SK-N-SH (cell line): Measurements from ENCODE around the gene NAP1L5. TPM values are rescaled to one million over a fixed set of nuclear protein-coding genes. Genes with fewer than 3 reads are reported as not detected.

Experiments used
- CTCF ChIA-PET: fragments of 300-600, 350-600 bp; formaldehyde crosslinking; extraction: SDS; loops from one replicate; lab custom pipeline; 2021; lab: Yijun Ruan, JAX
- POLR2A ChIA-PET: fragments of 350-600 bp; sonication (Branson Sonifier 250); formaldehyde crosslinking; extraction: SDS; loops from one replicate; lab custom pipeline; 2020; ENCODE audit warnings: antibody characterized with exemption, inconsistent platforms; lab: Yijun Ruan, JAX
- DNase-seq: peaks from one replicate; pipeline ENCODE4 v3.0.0; 2012
- H2AFZ ChIP-seq: fragments of 200-600 bp; sonication (generic); 2 replicates; pipeline ENCODE4 v1.8.1; 2016; ENCODE audit warnings: antibody characterized with exemption, mild to moderate bottlenecking, low read depth
- H3F3A ChIP-seq: fragments of 200-600 bp; sonication (generic); replicated peaks from 2 replicates; pipeline ENCODE3; 2016; ENCODE audit warnings: antibody characterized with exemption, mild to moderate bottlenecking; ENCODE audit not compliant: insufficient read depth
- H3K27ac ChIP-seq, 2 experiments: fragments of 200-500 bp in 1 of 2; fragments of 200-600 bp in 1 of 2; sonication (Bioruptor generic) in 1 of 2; sonication (generic), shearing (Covaris generic) in 1 of 2; 2 replicates each; pipeline versions ENCODE4 v1.5.1 to v1.6.1; 2014 to 2016; ENCODE audit warnings: low read depth in 2 of 2, inconsistent platforms in 1 of 2, low read length in 1 of 2, mild to moderate bottlenecking in 1 of 2, mixed read lengths in 1 of 2
- H3K27me3 ChIP-seq: fragments of 200-600 bp; sonication (generic), shearing (Covaris generic); 2 replicates; pipeline ENCODE4 v1.6.1; 2016; ENCODE audit warnings: mixed run types; ENCODE audit not compliant: insufficient read depth
- H3K36me3 ChIP-seq, 2 experiments: fragments of 200-500 bp in 1 of 2; fragments of 200-600 bp in 1 of 2; sonication (Bioruptor generic) in 1 of 2; sonication (generic) in 1 of 2; replicated peaks in 1 of 2; 2 replicates each; pipeline versions ENCODE3 to v1.5.1; 2014 to 2016; ENCODE audit warnings: low read length in 1 of 2, mild to moderate bottlenecking in 1 of 2; ENCODE audit not compliant: insufficient read depth in 2 of 2, control insufficient read depth in 1 of 2
- H3K4me1 ChIP-seq, 2 experiments: fragments of 200-500 bp in 1 of 2; fragments of 200-600 bp in 1 of 2; sonication (Bioruptor generic) in 1 of 2; sonication (generic), shearing (Covaris generic) in 1 of 2; 2 replicates each; pipeline versions ENCODE4 v1.5.1 to v1.6.1; 2014 to 2016; ENCODE audit warnings: low read depth in 1 of 2, low read length in 1 of 2, mixed run types in 1 of 2; ENCODE audit not compliant: insufficient read depth in 2 of 2, control insufficient read depth in 1 of 2
- H3K4me2 ChIP-seq: fragments of 200-600 bp; sonication (generic), shearing (Covaris generic); 2 replicates; pipeline ENCODE4 v1.6.1; 2017; ENCODE audit warnings: mixed run types
- H3K4me3 ChIP-seq, 2 experiments: fragments of 200-500 bp in 1 of 2; fragments of 200-600 bp in 1 of 2; sonication (Bioruptor generic) in 1 of 2; sonication (generic), shearing (Covaris generic) in 1 of 2; 2 replicates each; pipeline versions ENCODE4 v1.5.1 to v1.8.1; 2014 to 2016; ENCODE audit warnings: low read depth in 2 of 2, inconsistent platforms in 1 of 2, low read length in 1 of 2, mild to moderate bottlenecking in 1 of 2, mixed read lengths in 1 of 2, moderate library complexity in 1 of 2
- H3K79me2 ChIP-seq: fragments of 200-600 bp; sonication (generic); 2 replicates; pipeline ENCODE4 v1.8.1; 2017; ENCODE audit warnings: mild to moderate bottlenecking; ENCODE audit not compliant: insufficient read depth
- H3K9ac ChIP-seq: fragments of 200-600 bp; sonication (generic); 2 replicates; pipeline ENCODE4 v1.6.1; 2017; ENCODE audit warnings: mixed run types
- H3K9me2 ChIP-seq: fragments of 200-600 bp; sonication (generic); 2 replicates; pipeline ENCODE4 v1.6.1; 2017; ENCODE audit warnings: mixed run types
- H3K9me3 ChIP-seq: fragments of 200-600 bp; sonication (generic); 2 replicates; pipeline ENCODE4 v1.6.1; 2017; ENCODE audit warnings: mixed run types, mild to moderate bottlenecking, moderate library complexity
- H4K20me1 ChIP-seq: fragments of 200-600 bp; sonication (generic); 2 replicates; pipeline ENCODE4 v1.6.1; 2017; ENCODE audit warnings: mild to moderate bottlenecking, mixed run types; ENCODE audit not compliant: insufficient read depth
- ELF1 ChIP-seq: IDR thresholded peaks from 2 replicates; pipeline ENCODE4 v1.4.0; 2012
- FOXM1 ChIP-seq: IDR thresholded peaks from 2 replicates; pipeline ENCODE4 v1.4.0; 2012; ENCODE audit warnings: low read depth, mild to moderate bottlenecking
- GABPA ChIP-seq: IDR thresholded peaks from 2 replicates; pipeline ENCODE4 v1.4.0; 2012; ENCODE audit warnings: low read depth, mild to moderate bottlenecking
- JUND ChIP-seq: IDR thresholded peaks from 2 replicates; pipeline ENCODE4 v1.4.0; 2012
- MXI1 ChIP-seq: IDR thresholded peaks from 2 replicates; pipeline ENCODE4 v1.6.1; 2012; ENCODE audit warnings: mild to moderate bottlenecking, low read depth, low read length, improper control_type of control experiment
- NFIC ChIP-seq: IDR thresholded peaks from 2 replicates; pipeline ENCODE4 v1.4.0; 2012; ENCODE audit warnings: borderline replicate concordance
- NRF1 ChIP-seq: IDR thresholded peaks from 2 replicates; pipeline ENCODE4 v1.6.1; 2012; ENCODE audit warnings: low read depth, mild to moderate bottlenecking, low read length
- PBX3 ChIP-seq: IDR thresholded peaks from 2 replicates; pipeline ENCODE4; 2012
- RCOR1 ChIP-seq: fragments of 150-350 bp; IDR thresholded peaks from 2 replicates; pipeline ENCODE4 v1.6.1; 2017; ENCODE audit warnings: antibody characterized with exemption, low read length
- RFX5 ChIP-seq: IDR thresholded peaks from 2 replicates; pipeline ENCODE4 v1.6.1; 2012; ENCODE audit warnings: mild to moderate bottlenecking, improper control_type of control experiment, low read length
- RXRA ChIP-seq: IDR thresholded peaks from 2 replicates; pipeline ENCODE4 v1.4.0; 2012; ENCODE audit warnings: low read depth, mild to moderate bottlenecking, borderline replicate concordance
- SMC3 ChIP-seq: IDR thresholded peaks from 2 replicates; pipeline ENCODE4 v1.6.1; 2012; ENCODE audit warnings: low read depth, low read length, improper control_type of control experiment
- TAF1 ChIP-seq: IDR thresholded peaks from 2 replicates; pipeline ENCODE4 v1.6.1; 2012; ENCODE audit warnings: low read depth, mild to moderate bottlenecking, low read length, moderate library complexity, borderline replicate concordance
- TCF12 ChIP-seq: IDR thresholded peaks from 2 replicates; pipeline ENCODE4 v1.4.0; 2012
- TEAD4 ChIP-seq: IDR thresholded peaks from 2 replicates; pipeline ENCODE4 v1.4.0; 2012; ENCODE audit warnings: mild to moderate bottlenecking, borderline replicate concordance; ENCODE audit not compliant: insufficient read depth
- YY1 ChIP-seq: IDR thresholded peaks from 2 replicates; pipeline ENCODE4 v1.4.0; 2012; ENCODE audit warnings: low read depth, mild to moderate bottlenecking
- WGBS: methylation state at CpG from one replicate; pipeline ENCODE4 v1.1.6; 2017; ENCODE audit warnings: low lambda C conversion rate; 5-methylcytosine and 5-hydroxymethylcytosine counted together
- polyA plus RNA-seq, 3 experiments: library from polyadenylated mRNA; depleted of rRNA; stranded (reverse); fragments of >200 nt; gene quantifications; 2 replicates each; pipeline ENCODE4 v1.2.3, GENCODE V29; 2012
- TF ChIP-seq, protein P1 (sequence below): IDR thresholded peaks from 2 replicates; pipeline ENCODE4 v1.6.1; 2012; ENCODE audit warnings: mild to moderate bottlenecking, low read depth, low read length, moderate library complexity
- TF ChIP-seq, protein P2 (sequence below): IDR thresholded peaks from 2 replicates; pipeline ENCODE4 v1.4.0; 2012; ENCODE audit warnings: low read depth, borderline replicate concordance
- TF ChIP-seq, protein P3 (sequence below): IDR thresholded peaks from 2 replicates; pipeline ENCODE4 v1.4.0; 2012; ENCODE audit warnings: low read depth, borderline replicate concordance
- TF ChIP-seq, protein P4 (sequence below): fragments of 150-350 bp; IDR thresholded peaks from 2 replicates; pipeline ENCODE4 v1.6.1; 2017; ENCODE audit warnings: antibody characterized with exemption, low read length, low read depth, borderline replicate concordance

NAP1L5 gene
- polyA plus RNA-seq, 1 of the 3 experiments (the other 2 are of a cell fraction): 7.5 TPM

- TF ChIP-seq, protein P1, sequence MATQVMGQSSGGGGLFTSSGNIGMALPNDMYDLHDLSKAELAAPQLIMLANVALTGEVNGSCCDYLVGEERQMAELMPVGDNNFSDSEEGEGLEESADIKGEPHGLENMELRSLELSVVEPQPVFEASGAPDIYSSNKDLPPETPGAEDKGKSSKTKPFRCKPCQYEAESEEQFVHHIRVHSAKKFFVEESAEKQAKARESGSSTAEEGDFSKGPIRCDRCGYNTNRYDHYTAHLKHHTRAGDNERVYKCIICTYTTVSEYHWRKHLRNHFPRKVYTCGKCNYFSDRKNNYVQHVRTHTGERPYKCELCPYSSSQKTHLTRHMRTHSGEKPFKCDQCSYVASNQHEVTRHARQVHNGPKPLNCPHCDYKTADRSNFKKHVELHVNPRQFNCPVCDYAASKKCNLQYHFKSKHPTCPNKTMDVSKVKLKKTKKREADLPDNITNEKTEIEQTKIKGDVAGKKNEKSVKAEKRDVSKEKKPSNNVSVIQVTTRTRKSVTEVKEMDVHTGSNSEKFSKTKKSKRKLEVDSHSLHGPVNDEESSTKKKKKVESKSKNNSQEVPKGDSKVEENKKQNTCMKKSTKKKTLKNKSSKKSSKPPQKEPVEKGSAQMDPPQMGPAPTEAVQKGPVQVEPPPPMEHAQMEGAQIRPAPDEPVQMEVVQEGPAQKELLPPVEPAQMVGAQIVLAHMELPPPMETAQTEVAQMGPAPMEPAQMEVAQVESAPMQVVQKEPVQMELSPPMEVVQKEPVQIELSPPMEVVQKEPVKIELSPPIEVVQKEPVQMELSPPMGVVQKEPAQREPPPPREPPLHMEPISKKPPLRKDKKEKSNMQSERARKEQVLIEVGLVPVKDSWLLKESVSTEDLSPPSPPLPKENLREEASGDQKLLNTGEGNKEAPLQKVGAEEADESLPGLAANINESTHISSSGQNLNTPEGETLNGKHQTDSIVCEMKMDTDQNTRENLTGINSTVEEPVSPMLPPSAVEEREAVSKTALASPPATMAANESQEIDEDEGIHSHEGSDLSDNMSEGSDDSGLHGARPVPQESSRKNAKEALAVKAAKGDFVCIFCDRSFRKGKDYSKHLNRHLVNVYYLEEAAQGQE: no peak
- TF ChIP-seq JUND: no peak
- no peak for TF ChIP-seq RCOR1
- no peak for TF ChIP-seq RFX5
- TF ChIP-seq SMC3: no peak
- TF ChIP-seq, protein P2, sequence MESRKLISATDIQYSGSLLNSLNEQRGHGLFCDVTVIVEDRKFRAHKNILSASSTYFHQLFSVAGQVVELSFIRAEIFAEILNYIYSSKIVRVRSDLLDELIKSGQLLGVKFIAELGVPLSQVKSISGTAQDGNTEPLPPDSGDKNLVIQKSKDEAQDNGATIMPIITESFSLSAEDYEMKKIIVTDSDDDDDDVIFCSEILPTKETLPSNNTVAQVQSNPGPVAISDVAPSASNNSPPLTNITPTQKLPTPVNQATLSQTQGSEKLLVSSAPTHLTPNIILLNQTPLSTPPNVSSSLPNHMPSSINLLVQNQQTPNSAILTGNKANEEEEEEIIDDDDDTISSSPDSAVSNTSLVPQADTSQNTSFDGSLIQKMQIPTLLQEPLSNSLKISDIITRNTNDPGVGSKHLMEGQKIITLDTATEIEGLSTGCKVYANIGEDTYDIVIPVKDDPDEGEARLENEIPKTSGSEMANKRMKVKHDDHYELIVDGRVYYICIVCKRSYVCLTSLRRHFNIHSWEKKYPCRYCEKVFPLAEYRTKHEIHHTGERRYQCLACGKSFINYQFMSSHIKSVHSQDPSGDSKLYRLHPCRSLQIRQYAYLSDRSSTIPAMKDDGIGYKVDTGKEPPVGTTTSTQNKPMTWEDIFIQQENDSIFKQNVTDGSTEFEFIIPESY: no peak
- no peak for TF ChIP-seq FOXM1
- no peak for TF ChIP-seq TAF1
- TF ChIP-seq RXRA: no peak
- no peak for TF ChIP-seq TCF12
- no peak for TF ChIP-seq MXI1
- TF ChIP-seq GABPA: no peak
- TF ChIP-seq, protein P3, sequence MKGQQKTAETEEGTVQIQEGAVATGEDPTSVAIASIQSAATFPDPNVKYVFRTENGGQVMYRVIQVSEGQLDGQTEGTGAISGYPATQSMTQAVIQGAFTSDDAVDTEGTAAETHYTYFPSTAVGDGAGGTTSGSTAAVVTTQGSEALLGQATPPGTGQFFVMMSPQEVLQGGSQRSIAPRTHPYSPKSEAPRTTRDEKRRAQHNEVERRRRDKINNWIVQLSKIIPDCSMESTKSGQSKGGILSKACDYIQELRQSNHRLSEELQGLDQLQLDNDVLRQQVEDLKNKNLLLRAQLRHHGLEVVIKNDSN: no peak
Measured at GRCh38 chr4:88655226-88655625, 42.4 kb downstream of the NAP1L5 start (continued).

- no peaks in the 10 kb centered on the region for H3K27me3 ChIP-seq
- H3K9me3 ChIP-seq: no peaks in the 10 kb centered on the region
- no peak overlapping the region for H3K27ac ChIP-seq
- H3K79me2 ChIP-seq: no peaks in the 10 kb centered on the region
- peaks cover 2 to 23% of the 10 kb centered on the region in 2 experiments for H3K36me3 ChIP-seq
- no peak overlapping the region for H3K9ac ChIP-seq
- ChIA-PET POLR2A (no interaction called here), CTCF (interaction anchor here (1.4 to 1.9 kb wide), 2 partner anchors 9 to 20 kb away, joined by 3 to 7 read pairs; no protein-coding TSS in a partner anchor)
- H3K4me1 ChIP-seq: no peaks in the 10 kb centered on the region
- H3K9me2 ChIP-seq: no peaks in the 10 kb centered on the region
- H2AFZ ChIP-seq: no peak overlapping the region
- no peak for DNase-seq
- H3K4me2 ChIP-seq: no peak overlapping the region
- peaks cover 6% of the 10 kb centered on the region for H3F3A ChIP-seq
- no peaks in the 10 kb centered on the region for H4K20me1 ChIP-seq
- no peak overlapping the region for H3K4me3 ChIP-seq
- 76% methylated on average over 4 of the region's 4 CpGs for WGBS
- TF ChIP-seq, protein P1: no peak
- TF ChIP-seq TEAD4 (no peak), ELF1 (no peak), YY1 (no peak), NRF1 (no peak), MXI1 (no peak), TAF1 (no peak), JUND (no peak), NFIC (no peak), PBX3 (no peak)
- TF ChIP-seq, protein P4, sequence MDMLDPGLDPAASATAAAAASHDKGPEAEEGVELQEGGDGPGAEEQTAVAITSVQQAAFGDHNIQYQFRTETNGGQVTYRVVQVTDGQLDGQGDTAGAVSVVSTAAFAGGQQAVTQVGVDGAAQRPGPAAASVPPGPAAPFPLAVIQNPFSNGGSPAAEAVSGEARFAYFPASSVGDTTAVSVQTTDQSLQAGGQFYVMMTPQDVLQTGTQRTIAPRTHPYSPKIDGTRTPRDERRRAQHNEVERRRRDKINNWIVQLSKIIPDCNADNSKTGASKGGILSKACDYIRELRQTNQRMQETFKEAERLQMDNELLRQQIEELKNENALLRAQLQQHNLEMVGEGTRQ: no peak
Measured at GRCh38 chr4:88653371-88653946, 44.2 kb downstream of the NAP1L5 start.
